Measurements from ENCODE around the gene ANXA8L1. TPM values are rescaled to one million over a fixed set of nuclear protein-coding genes. Genes with fewer than 3 reads are reported as not detected.
"Not testable (repeated sequence)": the region's sequence is repeated elsewhere in the genome, so short reads cannot be mapped to it uniquely, and the experiment has no call there.

ANXA8L1 gene
- total RNA-seq, 2 donors from 2014 or later = not detected

- not testable (repeated sequence) for H3K27ac Mint-ChIP-seq; H3K4me3 Mint-ChIP-seq; H3K27me3 Mint-ChIP-seq; ATAC-seq (replicated peaks); H3K4me1 Mint-ChIP-seq; H3K36me3 Mint-ChIP-seq (ENCODE audit: low read depth); H3K9me3 Mint-ChIP-seq
Observed at GRCh38 chr10:46423550-46423949, 48.0 kb downstream of the ANXA8L1 start.

DNA sequence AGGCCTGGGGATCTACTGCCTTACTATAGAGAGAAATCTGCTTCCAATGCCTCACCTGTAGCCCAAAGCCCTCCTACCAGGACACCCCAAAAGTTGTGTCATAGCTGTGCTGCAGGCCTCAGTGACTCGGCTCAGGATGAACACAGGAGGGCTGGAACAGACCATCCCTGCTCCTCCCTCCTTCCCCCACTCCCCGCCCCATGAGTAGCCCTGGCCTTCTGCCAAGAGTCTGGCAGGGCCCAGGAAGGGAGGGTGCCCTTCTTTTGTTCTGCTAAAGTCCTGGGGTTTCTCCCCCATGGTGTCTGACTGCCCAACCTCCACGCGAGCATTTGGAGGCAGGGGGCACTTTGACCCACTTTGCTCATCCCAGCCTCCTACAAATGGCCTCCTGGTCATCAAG lies 65.4 kb downstream of the ANXA8L1 start:
- not testable (repeated sequence) for H3K27ac Mint-ChIP-seq; H3K36me3 Mint-ChIP-seq (ENCODE audit: low read depth); H3K9me3 Mint-ChIP-seq; H3K27me3 Mint-ChIP-seq; ATAC-seq (replicated peaks); H3K4me3 Mint-ChIP-seq; H3K4me1 Mint-ChIP-seq

Other genes with a start within 250 kb of the ANXA8L1 start
- not detected for gene ANTXRL, start 88.8 kb upstream of the ANXA8L1 start, total RNA-seq
- not detected for gene NPY4R, start 90.2 kb downstream of the ANXA8L1 start, total RNA-seq
- not detected for gene GPRIN2, start 180.9 kb downstream of the ANXA8L1 start, total RNA-seq
- gene SYT15, start 203.4 kb downstream of the ANXA8L1 start, total RNA-seq = under 1 TPM; 0.37 to 0.56 TPM

All from activated T-helper 17 cell treated with anti-CD3 and anti-CD28 coated beads, Interleukin-2, amount 50 U/mL, for 72 hours (primary cell).